Activated CD4-positive, alpha-beta T cell treated with anti-CD3 and anti-CD28 coated beads, Interleukin-2, amount 10 ng/mL, durations not matched to agents 24 days and 14 days (primary cell): ENCODE data around the gene SERPINA9. TPM values are rescaled to one million over a fixed set of nuclear protein-coding genes. Genes with fewer than 3 reads are reported as not detected.
"Not testable (repeated sequence)": the region's sequence is repeated elsewhere in the genome, so short reads cannot be mapped to it uniquely, and the experiment has no call there.

Experiments
- DNase-seq: peaks from one replicate; pipeline ENCODE4 v3.0.0; 2022
- H3K27ac Mint-ChIP-seq: one replicate; pipeline ENCODE4 v1.8.0; 2022; ENCODE audit warnings: mild to moderate bottlenecking, mixed read lengths
- H3K27me3 Mint-ChIP-seq: one replicate; pipeline ENCODE4 v1.8.0; 2022; ENCODE audit warnings: mixed read lengths
- H3K36me3 Mint-ChIP-seq: one replicate; pipeline ENCODE4 v1.8.0; 2022; ENCODE audit warnings: low read depth, mild to moderate bottlenecking, mixed read lengths
- H3K4me1 Mint-ChIP-seq: one replicate; pipeline ENCODE4 v1.8.0; 2021; ENCODE audit warnings: mixed read lengths
- H3K4me3 Mint-ChIP-seq: one replicate; pipeline ENCODE4 v1.8.0; 2022; ENCODE audit warnings: mild to moderate bottlenecking, moderate library complexity, mixed read lengths
- H3K9me3 Mint-ChIP-seq: one replicate; pipeline ENCODE4 v1.8.0; 2021; ENCODE audit warnings: mixed read lengths
- intact Hi-C: fragments of 100-400 bp; cut with micrococcal nuclease; formaldehyde crosslinking; loops from one replicate; pipeline ENCODE4 v1.15.1; 2023
- total RNA-seq: library from RNA; stranded (reverse); gene quantifications from 2 replicates; pipeline ENCODE4 v1.2.3, GENCODE V29; 2022

The SERPINA9 gene
- total RNA-seq, 1 donor from 2014 or later, result not detected

GRCh38 chr14:94447206-94447605 is 28.8 kb downstream of the SERPINA9 start:
- Mint-ChIP-seq H3K27ac (no peak overlapping the region), H3K36me3 (no peaks in the 10 kb centered on the region), H3K4me1 (no peaks in the 10 kb centered on the region), H3K27me3 (peaks cover 12% of the 10 kb centered on the region), H3K4me3 (no peak overlapping the region), H3K9me3 (no peaks in the 10 kb centered on the region)
- no peak for DNase-seq
- intact Hi-C loops, result loop anchor here (10.0 kb wide), 1 partner anchor 882 kb away; no protein-coding TSS in a partner anchor

DNA sequence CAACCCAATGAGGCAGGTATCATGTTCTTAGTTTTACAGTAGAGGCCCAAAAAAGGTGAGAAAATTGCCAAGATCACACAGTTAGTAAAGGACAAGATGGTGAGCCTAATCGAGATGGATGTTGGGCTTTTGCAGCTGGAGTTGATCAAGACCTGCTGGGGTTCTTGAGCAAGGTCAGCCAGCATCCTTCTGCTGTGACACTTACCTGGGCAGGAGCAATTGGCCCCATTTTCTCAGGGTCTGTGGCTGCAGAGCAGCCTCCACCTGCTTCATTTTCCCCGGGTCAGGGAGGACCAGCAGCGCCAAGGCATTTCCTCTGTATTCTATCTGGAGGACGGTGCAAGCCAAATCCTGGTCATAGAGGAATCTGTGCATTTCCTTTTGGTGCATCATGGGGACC is 29.9 kb downstream of the SERPINA9 start:
- Mint-ChIP-seq H3K4me1 (no peaks in the 10 kb centered on the region), H3K27ac (no peak overlapping the region), H3K36me3 (no peaks in the 10 kb centered on the region), H3K27me3 (peaks cover 12% of the 10 kb centered on the region), H3K4me3 (no peak overlapping the region), H3K9me3 (no peaks in the 10 kb centered on the region)
- intact Hi-C loops, result loop anchor here (10.0 kb wide), 1 partner anchor 881 kb away; no protein-coding TSS in a partner anchor
- no peak for DNase-seq

GRCh38 chr14:94445003-94445402 is 31.0 kb downstream of the SERPINA9 start:
- DNase-seq, result no peak
- no peak overlapping the region for H3K27ac Mint-ChIP-seq
- H3K4me3 Mint-ChIP-seq, result no peak overlapping the region
- no peaks in the 10 kb centered on the region for H3K9me3 Mint-ChIP-seq
- intact Hi-C loops, result loop anchor here (10.0 kb wide), 1 partner anchor 880 kb away; no protein-coding TSS in a partner anchor
- H3K4me1 Mint-ChIP-seq, result no peaks in the 10 kb centered on the region
- no peaks in the 10 kb centered on the region for H3K36me3 Mint-ChIP-seq
- peaks cover 7% of the 10 kb centered on the region for H3K27me3 Mint-ChIP-seq

- Mint-ChIP-seq H3K4me3 (no peak overlapping the region), H3K27ac (no peak overlapping the region), H3K9me3 (no peaks in the 10 kb centered on the region), H3K4me1 (no peaks in the 10 kb centered on the region), H3K36me3 (no peaks in the 10 kb centered on the region), H3K27me3 (peaks cover 9% of the 10 kb centered on the region)
- DNase-seq, result no peak
- intact Hi-C loops, result loop anchor here (10.0 kb wide), 1 partner anchor 877 kb away; no protein-coding TSS in a partner anchor
Measured at GRCh38 chr14:94441531-94442205, 34.3 kb downstream of the SERPINA9 start.

GRCh38 chr14:94441130-94441529 is 34.9 kb downstream of the SERPINA9 start:
- no peak for DNase-seq
- intact Hi-C loops, result loop anchor here (10.0 kb wide), 1 partner anchor 876 kb away; no protein-coding TSS in a partner anchor
- Mint-ChIP-seq H3K36me3 (no peaks in the 10 kb centered on the region), H3K4me1 (no peaks in the 10 kb centered on the region), H3K27me3 (peaks cover 9% of the 10 kb centered on the region), H3K9me3 (no peaks in the 10 kb centered on the region), H3K4me3 (no peak overlapping the region), H3K27ac (no peak overlapping the region)

- Mint-ChIP-seq H3K4me3 (no peak overlapping the region), H3K9me3 (no peaks in the 10 kb centered on the region), H3K27me3 (peaks cover 11% of the 10 kb centered on the region), H3K36me3 (no peaks in the 10 kb centered on the region), H3K4me1 (no peaks in the 10 kb centered on the region), H3K27ac (no peak overlapping the region)
- no peak for DNase-seq
- intact Hi-C loops, result loop anchor here (10.0 kb wide), 1 partner anchor 875 kb away; no protein-coding TSS in a partner anchor
Measured at GRCh38 chr14:94439453-94440057, 36.4 kb downstream of the SERPINA9 start.

GRCh38 chr14:94428610-94429009 is 47.4 kb downstream of the SERPINA9 start:
- Mint-ChIP-seq H3K36me3 (no peaks in the 10 kb centered on the region), H3K27me3 (peaks cover 24% of the 10 kb centered on the region), H3K4me3 (no peak overlapping the region), H3K4me1 (no peaks in the 10 kb centered on the region), H3K9me3 (no peaks in the 10 kb centered on the region), H3K27ac (no peak overlapping the region)
- DNase-seq, result no peak
- intact Hi-C loops, result no loop called here

DNA sequence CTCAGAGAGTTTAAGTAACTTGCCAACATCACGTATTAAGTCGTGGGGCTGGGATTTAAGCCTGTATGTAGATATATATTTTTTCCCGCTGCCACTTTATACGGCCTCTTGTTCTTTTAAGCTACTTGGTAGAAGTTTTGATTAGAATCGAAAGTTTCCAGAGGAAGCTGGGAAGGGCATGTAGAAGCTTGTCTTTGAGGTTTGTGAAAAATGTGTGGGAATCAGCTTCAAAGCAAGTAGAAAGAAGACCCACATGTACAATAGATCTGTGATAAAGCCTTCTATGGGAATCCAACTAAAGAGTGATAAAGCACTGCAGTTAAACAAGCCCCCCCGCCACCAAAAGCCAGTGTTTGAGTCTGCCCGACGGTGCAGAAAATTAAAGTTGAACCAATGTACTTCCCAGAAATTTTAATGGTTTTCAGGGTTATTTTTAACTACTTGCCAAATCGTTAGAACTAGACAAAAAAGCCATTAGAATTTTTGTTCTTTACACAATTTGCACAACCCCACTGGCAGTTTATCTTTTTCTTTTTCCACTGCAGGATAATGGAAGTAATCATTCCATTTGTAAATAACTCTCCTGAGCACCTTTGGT is 48.9 kb downstream of the SERPINA9 start:
- peaks cover 26% of the 10 kb centered on the region for H3K27me3 Mint-ChIP-seq
- H3K36me3 Mint-ChIP-seq, result no peaks in the 10 kb centered on the region
- no peak overlapping the region for H3K27ac Mint-ChIP-seq
- intact Hi-C loops, result no loop called here
- no peak overlapping the region for H3K4me3 Mint-ChIP-seq
- no peaks in the 10 kb centered on the region for H3K9me3 Mint-ChIP-seq
- H3K4me1 Mint-ChIP-seq, result no peaks in the 10 kb centered on the region
- no peak for DNase-seq

DNA sequence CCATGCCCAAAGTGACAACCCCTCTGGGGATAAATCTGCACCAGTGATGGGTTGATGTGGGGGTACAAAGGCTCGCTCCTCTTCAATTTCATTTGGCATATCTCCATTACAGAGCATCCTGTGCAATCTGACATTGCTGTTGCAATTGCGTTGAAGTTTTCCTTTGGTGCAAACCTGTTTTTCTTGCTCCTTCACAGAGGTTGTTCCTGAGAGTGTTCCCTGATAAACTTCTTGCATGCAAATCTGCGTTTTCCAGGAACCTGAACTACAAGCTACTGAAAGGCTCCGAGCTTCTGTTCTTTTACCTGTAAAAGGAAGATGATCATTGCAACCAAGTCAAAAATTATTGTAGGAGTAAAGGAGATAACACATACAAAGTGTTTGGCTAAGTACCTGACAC is 49.5 kb downstream of the SERPINA9 start:
- intact Hi-C loops, result no loop called here
- no peak overlapping the region for H3K27ac Mint-ChIP-seq
- no peaks in the 10 kb centered on the region for H3K36me3 Mint-ChIP-seq
- H3K4me3 Mint-ChIP-seq, result no peak overlapping the region
- H3K4me1 Mint-ChIP-seq, result no peaks in the 10 kb centered on the region
- no peak for DNase-seq
- H3K27me3 Mint-ChIP-seq, result peaks cover 28% of the 10 kb centered on the region
- no peaks in the 10 kb centered on the region for H3K9me3 Mint-ChIP-seq

GRCh38 chr14:94424371-94424770 is 51.6 kb downstream of the SERPINA9 start:
- Mint-ChIP-seq H3K4me3 (no peak overlapping the region), H3K9me3 (peaks cover 4% of the 10 kb centered on the region), H3K36me3 (no peaks in the 10 kb centered on the region), H3K4me1 (no peaks in the 10 kb centered on the region), H3K27me3 (peaks cover 28% of the 10 kb centered on the region), H3K27ac (no peak overlapping the region)
- intact Hi-C loops, result no loop called here
- no peak for DNase-seq

GRCh38 chr14:94423453-94424056 is 52.4 kb downstream of the SERPINA9 start:
- Mint-ChIP-seq H3K9me3 (peaks cover 4% of the 10 kb centered on the region), H3K27ac (no peak overlapping the region), H3K4me3 (no peak overlapping the region), H3K36me3 (no peaks in the 10 kb centered on the region), H3K4me1 (no peaks in the 10 kb centered on the region), H3K27me3 (peaks cover 27% of the 10 kb centered on the region)
- peak; percentile 81 for DNase-seq
- intact Hi-C loops, result no loop called here

GRCh38 chr14:94421316-94421715 is 54.7 kb downstream of the SERPINA9 start:
- Mint-ChIP-seq H3K9me3 (peaks cover 5% of the 10 kb centered on the region), H3K27ac (no peak overlapping the region), H3K36me3 (no peaks in the 10 kb centered on the region), H3K27me3 (peaks cover 22% of the 10 kb centered on the region), H3K4me1 (no peaks in the 10 kb centered on the region), H3K4me3 (no peak overlapping the region)
- no peak for DNase-seq
- intact Hi-C loops, result no loop called here

GRCh38 chr14:94417497-94418205 is 58.3 kb downstream of the SERPINA9 start:
- intact Hi-C loops, DNase-seq, H3K27me3 Mint-ChIP-seq, H3K4me1 Mint-ChIP-seq, H3K27ac Mint-ChIP-seq, H3K4me3 Mint-ChIP-seq, H3K9me3 Mint-ChIP-seq, H3K36me3 Mint-ChIP-seq: not testable (repeated sequence)
